ENCODE results near the gene IGLON5.

IGLON5 gene

GRCh38 chr19:51311351-51312257, at the start of gene IGLON5:
Gene IGLON5 (plus strand): TSS chr19:51311644. CDS start chr19:51311848, 204 bp downstream.
- no peak for TF ChIP-seq CTCF (conservative IDR thresholded peaks at IDR 0.05; ENCODE audit: low read depth, low read length)
- no peak for DNase-seq (ENCODE audit: low read depth)
- no peak within 1 kb of the TSS for H3K4me3 ChIP-seq (ENCODE audit: low read depth, low read length)

GRCh38 chr19:51263808-51264207, 47.6 kb upstream of the IGLON5 start:
- DNase-seq (ENCODE audit: low read depth), result no peak
- no peak overlapping the region for H3K4me3 ChIP-seq (ENCODE audit: low read depth, low read length)
- no peak for TF ChIP-seq CTCF (conservative IDR thresholded peaks at IDR 0.05; ENCODE audit: low read depth, low read length)

- DNase-seq (ENCODE audit: low read depth), result no peak
- no peak overlapping the region for H3K4me3 ChIP-seq (ENCODE audit: low read depth, low read length)
- TF ChIP-seq CTCF (conservative IDR thresholded peaks at IDR 0.05; ENCODE audit: low read depth, low read length), result no peak
Measured at GRCh38 chr19:51271067-51271466, 40.4 kb upstream of the IGLON5 start.

- no peak for TF ChIP-seq CTCF (conservative IDR thresholded peaks at IDR 0.05; ENCODE audit: low read depth, low read length)
- no peak for DNase-seq (ENCODE audit: low read depth)
- H3K4me3 ChIP-seq (ENCODE audit: low read depth, low read length), result no peak overlapping the region
Measured at GRCh38 chr19:51272183-51272810, 39.1 kb upstream of the IGLON5 start.

- no peak overlapping the region for H3K4me3 ChIP-seq (ENCODE audit: low read depth, low read length)
- no peak for TF ChIP-seq CTCF (conservative IDR thresholded peaks at IDR 0.05; ENCODE audit: low read depth, low read length)
Measured at GRCh38 chr19:51274049-51274770, 37.2 kb upstream of the IGLON5 start.

GRCh38 chr19:51277112-51277511, 34.3 kb upstream of the IGLON5 start:
- no peak for TF ChIP-seq CTCF (conservative IDR thresholded peaks at IDR 0.05; ENCODE audit: low read depth, low read length)
- no peak overlapping the region for H3K4me3 ChIP-seq (ENCODE audit: low read depth, low read length)
- DNase-seq (ENCODE audit: low read depth), result no peak

More at GRCh38 chr19:51274049-51274770, 37.2 kb upstream of the IGLON5 start:
- DNase-seq (ENCODE audit: low read depth), result no peak

All from choroid plexus epithelial cell (primary cell).